Measurements from ENCODE around the gene TM7SF3.

The TM7SF3 gene

GRCh38 chr12:27014859-27015729 lies 910 bp upstream of the TM7SF3 start:
- DNase-seq: peak; percentile 7

GRCh38 chr12:27013611-27014084 lies 536 bp downstream of the TM7SF3 start:
- DNase-seq: no peak

GRCh38 chr12:27012982-27013255 lies 1.3 kb downstream of the TM7SF3 start:
- DNase-seq: no peak

GRCh38 chr12:27012239-27012981 lies 1.8 kb downstream of the TM7SF3 start:
- no peak for DNase-seq

GRCh38 chr12:27009881-27010301 lies 4.3 kb downstream of the TM7SF3 start:
- DNase-seq: no peak

- no peak for DNase-seq
Measured at GRCh38 chr12:27008081-27008480, 6.1 kb downstream of the TM7SF3 start.

GRCh38 chr12:27006797-27007467 lies 7.3 kb downstream of the TM7SF3 start:
- no peak for DNase-seq

- no peak for DNase-seq
Measured at GRCh38 chr12:27005495-27005894, 8.7 kb downstream of the TM7SF3 start.

GRCh38 chr12:27003421-27004381 lies 10.5 kb downstream of the TM7SF3 start:
- no peak for DNase-seq

GRCh38 chr12:27002141-27002540 lies 12.0 kb downstream of the TM7SF3 start:
- no peak for DNase-seq

GRCh38 chr12:27001663-27002062 lies 12.5 kb downstream of the TM7SF3 start:
- DNase-seq: no peak

GRCh38 chr12:27000961-27001360 lies 13.2 kb downstream of the TM7SF3 start:
- DNase-seq: no peak

GRCh38 chr12:26997003-26997402 lies 17.2 kb downstream of the TM7SF3 start:
- no peak for DNase-seq

- no peak for DNase-seq
Measured at GRCh38 chr12:26995706-26996105, 18.5 kb downstream of the TM7SF3 start.

GRCh38 chr12:26994109-26994508 lies 20.1 kb downstream of the TM7SF3 start:
- DNase-seq: no peak

- no peak for DNase-seq
Measured at GRCh38 chr12:26991826-26992225, 22.4 kb downstream of the TM7SF3 start.

GRCh38 chr12:26989873-26990272 lies 24.3 kb downstream of the TM7SF3 start:
- DNase-seq: no peak

GRCh38 chr12:26988703-26989102 lies 25.5 kb downstream of the TM7SF3 start:
- no peak for DNase-seq

GRCh38 chr12:26987634-26988424 lies 26.4 kb downstream of the TM7SF3 start:
- DNase-seq: no peak

- DNase-seq: no peak
Measured at GRCh38 chr12:26982866-26983265, 31.3 kb downstream of the TM7SF3 start.

- DNase-seq: no peak
Measured at GRCh38 chr12:26979733-26980132, 34.5 kb downstream of the TM7SF3 start.

GRCh38 chr12:26978801-26979200 lies 35.4 kb downstream of the TM7SF3 start:
- DNase-seq: no peak
